ENCODE measurements around the gene ZMPSTE24. TPM values are rescaled to one million over a fixed set of nuclear protein-coding genes. Genes with fewer than 3 reads are reported as not detected.
"Not testable (repeated sequence)": the region's sequence is repeated elsewhere in the genome, so short reads cannot be mapped to it uniquely, and the experiment has no call there.

The ZMPSTE24 gene
- total RNA-seq, 1 donor from 2014 or later, result 88.9 TPM

DNA sequence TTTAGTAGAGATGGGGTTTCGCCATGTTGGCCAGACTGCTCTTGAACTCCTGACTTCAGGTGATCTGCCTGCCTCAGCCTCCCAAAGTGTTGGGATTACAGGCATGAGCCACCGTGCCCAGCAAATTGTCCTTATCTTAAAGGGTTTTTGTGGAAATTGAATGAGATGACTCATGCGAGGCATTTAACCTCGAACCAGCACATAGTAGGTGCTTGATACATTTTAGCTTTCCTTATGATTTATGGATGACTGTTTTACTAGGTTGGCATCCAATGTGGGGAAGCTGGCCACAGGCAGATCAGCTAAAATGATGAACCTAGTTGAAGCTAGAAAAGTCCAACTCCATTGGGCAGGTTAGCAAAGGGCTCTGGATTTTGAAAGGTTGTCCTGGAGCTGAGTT, 60.4 kb downstream of the ZMPSTE24 start:
- DNase-seq (ENCODE audit: low read depth), result no peak

- DNase-seq (ENCODE audit: low read depth), result no peak
These were observed 61.1 kb downstream of the ZMPSTE24 start for GRCh38 chr1:40318970-40319621.

GRCh38 chr1:40331403-40331802, 73.4 kb downstream of the ZMPSTE24 start:
- DNase-seq (ENCODE audit: low read depth), result not testable (repeated sequence)

- DNase-seq (ENCODE audit: low read depth), result no peak
These were observed 74.7 kb downstream of the ZMPSTE24 start for GRCh38 chr1:40332695-40333094.

DNA sequence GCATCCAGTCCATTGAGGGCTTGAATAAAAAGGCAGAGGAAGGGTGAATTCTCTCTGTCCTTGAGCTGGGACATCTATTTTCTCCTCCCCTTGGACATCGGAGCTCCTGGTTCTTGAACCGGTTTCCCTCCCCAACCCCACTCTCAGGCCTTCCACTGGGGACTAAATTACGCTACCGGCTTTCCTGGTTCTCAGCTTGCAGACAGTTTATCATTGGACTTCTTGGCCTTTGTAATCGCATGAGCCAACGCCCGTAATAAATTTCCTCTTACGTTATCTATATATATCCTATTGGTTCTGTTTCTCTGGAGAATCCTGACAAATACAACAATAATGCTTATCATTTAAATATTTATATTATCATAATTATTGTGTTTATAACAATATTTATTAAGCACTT, 79.4 kb downstream of the ZMPSTE24 start:
- DNase-seq (ENCODE audit: low read depth), result no peak

DNA sequence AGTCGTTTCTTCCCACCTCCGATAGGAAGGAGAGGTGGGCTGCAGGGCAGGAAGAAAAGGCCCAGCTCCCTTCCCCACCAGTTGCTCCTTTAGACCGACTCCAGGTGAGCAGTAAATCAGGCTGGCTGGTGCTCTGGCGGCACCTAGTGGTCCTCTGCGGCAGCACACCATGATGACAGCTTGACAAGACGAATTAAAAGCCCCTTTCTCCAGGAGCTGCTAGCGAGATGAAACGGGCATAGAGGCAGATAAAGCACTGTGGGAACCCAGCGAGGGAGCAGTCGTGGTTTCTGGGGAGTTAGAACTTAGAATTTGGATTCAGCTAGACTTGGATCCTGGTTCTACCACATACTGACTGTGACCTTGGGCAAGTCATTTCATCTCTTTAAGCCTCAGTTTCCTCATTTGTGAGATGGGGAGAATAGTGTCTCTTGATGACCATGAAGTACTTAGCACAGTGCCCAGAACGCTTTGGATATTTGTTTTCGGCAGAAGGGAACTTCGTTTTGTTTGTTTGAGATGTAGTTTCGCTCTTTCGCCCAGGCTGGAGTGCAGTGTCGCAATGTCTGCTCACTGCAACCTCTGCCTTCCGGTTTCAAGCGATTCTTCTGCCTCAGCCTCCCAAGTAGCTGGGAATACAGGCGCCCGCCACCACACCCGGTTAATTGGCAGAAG, 80.8 kb downstream of the ZMPSTE24 start:
- DNase-seq (ENCODE audit: low read depth), result peak; percentile 73

GRCh38 chr1:40339420-40340323, 81.6 kb downstream of the ZMPSTE24 start:
- no peak for DNase-seq (ENCODE audit: low read depth)

DNA sequence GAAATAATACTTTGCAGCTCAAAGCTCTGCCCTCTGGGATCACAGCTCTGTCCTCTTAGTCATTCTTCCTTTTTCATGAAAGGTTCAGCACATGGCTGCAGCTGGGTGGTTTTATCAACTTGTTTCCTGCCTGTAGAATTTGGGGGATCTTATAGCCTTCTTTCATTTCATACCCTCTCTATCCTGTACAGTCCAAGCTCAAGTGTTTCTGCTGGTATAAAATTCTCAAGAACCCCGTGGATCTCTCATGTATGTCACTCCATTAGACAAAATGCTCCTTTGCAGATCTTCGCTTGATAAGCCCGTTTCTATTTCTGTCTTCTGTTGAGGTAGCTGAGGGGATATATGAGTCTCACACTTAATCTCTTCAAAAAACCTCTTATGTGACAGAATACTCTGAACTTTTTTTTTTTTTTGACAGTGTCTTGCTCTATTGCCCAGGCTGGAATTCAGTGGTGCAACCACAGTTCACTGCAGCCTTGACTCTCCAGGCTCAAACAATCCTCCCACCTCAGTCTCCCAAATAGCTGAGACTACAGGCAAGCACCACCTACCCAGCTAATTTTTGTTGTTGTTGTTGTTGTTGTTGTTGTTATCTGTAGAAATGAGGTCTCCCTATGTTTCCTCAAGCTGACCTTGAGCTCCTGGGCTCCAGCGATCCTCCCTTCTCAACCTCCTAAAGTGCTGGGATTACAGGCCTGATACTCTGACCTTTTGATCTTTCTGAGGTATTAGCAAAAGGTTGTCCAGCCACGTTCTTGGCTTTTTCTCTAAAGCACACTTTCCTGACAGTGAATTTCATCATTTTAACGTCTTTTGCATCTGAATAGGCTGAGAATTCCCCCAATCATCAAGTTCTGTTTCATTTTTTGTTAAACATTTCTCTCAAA, 83.7 kb downstream of the ZMPSTE24 start:
- DNase-seq (ENCODE audit: low read depth), result no peak

DNA sequence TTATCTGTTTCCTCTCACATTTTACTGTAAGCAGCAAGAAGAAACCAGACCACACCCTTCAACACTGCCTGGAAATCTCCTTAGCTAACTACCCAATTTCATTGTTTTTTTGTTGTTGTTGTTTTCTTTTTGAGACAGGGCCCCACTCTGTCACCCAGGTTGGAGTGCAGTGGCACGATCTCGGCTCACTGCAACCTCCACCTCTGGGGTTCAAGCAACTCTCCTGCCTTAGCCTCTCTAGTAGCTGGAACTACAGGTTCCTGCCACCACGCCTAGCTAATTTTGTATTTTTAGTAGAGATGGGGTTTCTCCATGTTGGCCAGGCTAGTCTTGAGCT, 84.3 kb downstream of the ZMPSTE24 start:
- not testable (repeated sequence) for DNase-seq (ENCODE audit: low read depth)

Other genes starting within 250 kb of the ZMPSTE24 start
- gene CAP1, start 217.5 kb upstream of the ZMPSTE24 start, total RNA-seq, result 503 and 992 TPM in 2 replicates
- gene PPT1, start 161.0 kb upstream of the ZMPSTE24 start, total RNA-seq, result 29.0 and 51.4 TPM in 2 replicates
- 25.4 and 40.9 TPM in 2 replicates for gene RLF, start 96.8 kb upstream of the ZMPSTE24 start, total RNA-seq
- gene TMCO2, start 10.3 kb upstream of the ZMPSTE24 start, total RNA-seq, result not detected in 2 replicates
- gene COL9A2, start 59.0 kb downstream of the ZMPSTE24 start, total RNA-seq, result 4.2 and 7.5 TPM in 2 replicates
- gene SMAP2, start 115.5 kb downstream of the ZMPSTE24 start, total RNA-seq, result 5.6 and 11.5 TPM in 2 replicates
- 1.2 and 4.9 TPM in 2 replicates for gene ZFP69B, start 192.2 kb downstream of the ZMPSTE24 start, total RNA-seq
- 3.0 and 3.2 TPM in 2 replicates for gene ZFP69, start 219.1 kb downstream of the ZMPSTE24 start, total RNA-seq

All from renal cortical epithelial cell (primary cell).